PC-3 (cell line): ENCODE results near the gene PELI2. TPM values are rescaled to one million over a fixed set of nuclear protein-coding genes. Genes with fewer than 3 reads are reported as not detected.

Experiments
- ATAC-seq: fragments of 200-7000 bp; cut with Tn5 transposase; 2 replicates; pipeline ENCODE4 v1.9.1; 2020; ENCODE audit warnings: mild to moderate bottlenecking, moderate library complexity
- BruUV-seq: library from RNA; stranded (reverse); fragments of 400-500 nt; replicated peaks from 2 replicates; lab custom pipeline; 2021; lab: Mats Ljungman, UMichigan
- CTCF ChIA-PET: fragments of 300-600 bp; sonication (Branson Sonifier 250); formaldehyde crosslinking; loops from one replicate; lab custom pipeline; 2022; ENCODE audit warnings: antibody characterized with exemption; lab: Charles Lee
- POLR2A ChIA-PET: fragments of 300-600 bp; sonication (Branson Sonifier 250); formaldehyde crosslinking; loops from one replicate; lab custom pipeline; 2022; ENCODE audit warnings: antibody characterized with exemption; ENCODE audit not compliant: unreplicated experiment; lab: Charles Lee
- DNase-seq: peaks from one replicate; pipeline ENCODE4 v3.0.0-alpha.2; 2015
- H2AFZ ChIP-seq: fragments of 300-600 bp; sonication (generic); 2 replicates; pipeline ENCODE4 v1.6.0; 2016; ENCODE audit warnings: antibody characterized with exemption, low read length
- H3F3A ChIP-seq: fragments of 300-600 bp; sonication (generic); one replicate; pipeline ENCODE4 v1.6.0; 2017; ENCODE audit warnings: antibody characterized with exemption, low read length, control low read depth, mild to moderate bottlenecking; ENCODE audit not compliant: unreplicated experiment
- H3K27ac ChIP-seq: fragments of 300-600 bp; sonication (generic); 2 replicates; pipeline ENCODE4 v1.5.1; 2016; ENCODE audit warnings: mild to moderate bottlenecking, low read length
- H3K27me3 ChIP-seq: fragments of 300-600 bp; sonication (generic); 2 replicates; pipeline ENCODE4 v1.6.1; 2016; ENCODE audit warnings: low read length, mixed read lengths
- H3K36me3 ChIP-seq: fragments of 300-600 bp; sonication (generic); 2 replicates; pipeline ENCODE4 v1.6.1; 2016; ENCODE audit warnings: low read depth, mixed run types, low read length, mixed read lengths
- H3K4me1 ChIP-seq: fragments of 300-600 bp; sonication (generic); 2 replicates; pipeline ENCODE4 v1.5.1; 2016; ENCODE audit warnings: low read length; ENCODE audit not compliant: insufficient read depth
- H3K4me2 ChIP-seq: fragments of 300-600 bp; sonication (generic); 2 replicates; pipeline ENCODE4 v1.6.0; 2016; ENCODE audit warnings: low read length
- H3K4me3 ChIP-seq: fragments of 300-600 bp; sonication (generic); 2 replicates; pipeline ENCODE4 v1.5.1; 2016; ENCODE audit warnings: mild to moderate bottlenecking, low read length, mixed read lengths
- H3K79me2 ChIP-seq: fragments of 300-600 bp; sonication (generic); 2 replicates; pipeline ENCODE4 v1.6.1; 2017; ENCODE audit warnings: low read length, mixed read lengths
- H3K9ac ChIP-seq: fragments of 300-600 bp; sonication (generic); 2 replicates; pipeline ENCODE4 v1.6.0; 2016; ENCODE audit warnings: mild to moderate bottlenecking, low read length
- H3K9me2 ChIP-seq: fragments of 300-600 bp; sonication (generic); replicated peaks from 2 replicates; pipeline ENCODE4 v1.6.1; 2016; ENCODE audit warnings: mixed run types, low read length, mixed read lengths
- H3K9me3 ChIP-seq: fragments of 300-600 bp; sonication (generic); 2 replicates; pipeline ENCODE4 v1.6.1; 2016; ENCODE audit warnings: low read length, mixed read lengths
- H4K20me1 ChIP-seq: fragments of 300-600 bp; sonication (generic); 2 replicates; pipeline ENCODE4 v1.6.1; 2016; ENCODE audit warnings: low read length, mixed read lengths
- CTCF ChIP-seq: fragments of 300-600 bp; sonication (generic); conservative IDR thresholded peaks from 2 replicates; pipeline ENCODE4 v1.5.1; 2017; ENCODE audit warnings: antibody characterized with exemption, low read depth, mild to moderate bottlenecking, low read length
- EZH2 ChIP-seq: fragments of 300-600 bp; sonication (generic); IDR thresholded peaks from one replicate; pipeline ENCODE4 v1.6.1; 2017; ENCODE audit warnings: antibody characterized with exemption, mild to moderate bottlenecking, low read length; ENCODE audit not compliant: unreplicated experiment
- EZH2phosphoT487 ChIP-seq: fragments of 300-600 bp; sonication (generic); IDR thresholded peaks from 2 replicates; pipeline ENCODE4 v1.6.1; 2018; ENCODE audit warnings: mild to moderate bottlenecking, antibody characterized with exemption, low read length, borderline replicate concordance
- intact Hi-C: fragments of 100-400 bp; cut with micrococcal nuclease; formaldehyde crosslinking; loops from 2 replicates; pipeline ENCODE4 v1.9.0; 2023
- total RNA-seq: library from RNA; depleted of rRNA; stranded (reverse); fragments of >200 nt; gene quantifications from 2 replicates; pipeline ENCODE4 v1.2.3, GENCODE V29; 2014

Gene PELI2
- total RNA-seq, 1 experiment from 2014 or later = 0.11 TPM

GRCh38 chr14:56334458-56334857, 216.2 kb downstream of the PELI2 start:
- no peak overlapping the region for H3K9ac ChIP-seq
- intact Hi-C loops = no loop called here
- ATAC-seq = no peak

GRCh38 chr14:56338674-56339073, 220.5 kb downstream of the PELI2 start:
- ChIA-PET CTCF (no interaction called here), POLR2A (no interaction called here)
- no peaks in the 10 kb centered on the region for H3K9me3 ChIP-seq
- no peaks in the 10 kb centered on the region for H3F3A ChIP-seq
- intact Hi-C loops = no loop called here
- H3K4me3 ChIP-seq = no peak overlapping the region
- no peaks in the 10 kb centered on the region for H3K79me2 ChIP-seq
- ATAC-seq (no peak), DNase-seq (no peak)
- no peak overlapping the region for H3K4me2 ChIP-seq
- H3K4me1 ChIP-seq = peaks cover 7% of the 10 kb centered on the region; the same call in 1 of the 2 replicates
- BruUV-seq = no TSS peak
- no peak overlapping the region for H3K27ac ChIP-seq
- no peak overlapping the region for H2AFZ ChIP-seq
- no peaks in the 10 kb centered on the region for H3K9me2 ChIP-seq
- no peaks in the 10 kb centered on the region for H3K36me3 ChIP-seq
- H4K20me1 ChIP-seq = no peaks in the 10 kb centered on the region
- H3K9ac ChIP-seq = no peak overlapping the region
- H3K27me3 ChIP-seq = peaks cover 11% of the 10 kb centered on the region; the same call in 1 of the 2 replicates
- TF ChIP-seq EZH2 = no peak
- no peak for TF ChIP-seq EZH2phosphoT487
- TF ChIP-seq CTCF = no peak

More at GRCh38 chr14:56334458-56334857, 216.2 kb downstream of the PELI2 start:
- Histone ChIP-seq H3K27ac (no peak overlapping the region), H3K79me2 (no peaks in the 10 kb centered on the region), H3K9me2 (no peaks in the 10 kb centered on the region), H4K20me1 (no peaks in the 10 kb centered on the region), H3K9me3 (no peaks in the 10 kb centered on the region), H3K27me3 (peaks cover 4% of the 10 kb centered on the region; the same call in 1 of the 2 replicates), H3K4me1 (peaks cover 11% of the 10 kb centered on the region), H3F3A (no peaks in the 10 kb centered on the region), H3K4me2 (no peak overlapping the region), H2AFZ (no peak overlapping the region), H3K36me3 (no peaks in the 10 kb centered on the region), H3K4me3 (no peak overlapping the region)
- POLR2A ChIA-PET = no interaction called here
- TF ChIP-seq EZH2 (no peak), CTCF (no peak), EZH2phosphoT487 (no peak)
- DNase-seq = no peak
- BruUV-seq = no TSS peak
- CTCF ChIA-PET = interaction anchor here (0.6 kb wide), 1 partner anchor 487 kb away, joined by 4 read pairs; no protein-coding TSS in a partner anchor
